HG02798 (cell line): ENCODE results near the gene SLC7A8.

ENCODE experiments used
- ATAC-seq: cut with Tn5 transposase; IDR thresholded peaks from one replicate; pipeline ENCODE4 v1.9.1; 2021; ENCODE audit warnings: mild to moderate bottlenecking; ENCODE audit not compliant: unreplicated experiment, poor library complexity

SLC7A8 gene

DNA sequence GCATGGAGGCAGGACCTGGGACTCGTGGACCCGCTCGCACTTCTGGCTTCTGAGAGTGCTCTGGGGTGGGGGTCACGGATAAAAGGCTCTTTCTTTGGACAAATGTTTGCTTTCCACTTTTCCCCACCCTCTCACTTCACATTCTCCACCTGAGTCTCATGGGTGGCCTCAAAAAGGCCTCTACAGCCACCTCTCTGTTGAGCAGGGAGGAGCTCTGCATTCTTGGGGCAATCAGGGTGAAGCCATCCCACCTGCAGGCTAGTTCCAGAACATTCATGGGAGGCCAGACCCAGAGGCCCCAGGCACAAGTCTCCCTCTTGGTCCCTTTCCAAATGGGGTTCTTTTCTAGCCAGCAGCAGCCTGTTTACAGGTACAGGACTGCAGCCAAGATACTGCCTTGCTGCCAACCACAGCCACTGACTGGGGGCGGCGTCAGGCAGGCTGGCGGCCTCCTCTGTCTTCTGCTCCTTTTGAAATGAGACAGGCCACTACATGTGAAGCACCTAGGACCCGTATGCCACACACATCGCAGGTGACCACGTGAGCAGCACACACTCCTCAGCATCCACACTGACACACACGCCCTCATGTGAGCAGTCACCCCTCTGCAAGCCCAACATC lies 46.2 kb downstream of the SLC7A8 start:
- no peak for ATAC-seq

DNA sequence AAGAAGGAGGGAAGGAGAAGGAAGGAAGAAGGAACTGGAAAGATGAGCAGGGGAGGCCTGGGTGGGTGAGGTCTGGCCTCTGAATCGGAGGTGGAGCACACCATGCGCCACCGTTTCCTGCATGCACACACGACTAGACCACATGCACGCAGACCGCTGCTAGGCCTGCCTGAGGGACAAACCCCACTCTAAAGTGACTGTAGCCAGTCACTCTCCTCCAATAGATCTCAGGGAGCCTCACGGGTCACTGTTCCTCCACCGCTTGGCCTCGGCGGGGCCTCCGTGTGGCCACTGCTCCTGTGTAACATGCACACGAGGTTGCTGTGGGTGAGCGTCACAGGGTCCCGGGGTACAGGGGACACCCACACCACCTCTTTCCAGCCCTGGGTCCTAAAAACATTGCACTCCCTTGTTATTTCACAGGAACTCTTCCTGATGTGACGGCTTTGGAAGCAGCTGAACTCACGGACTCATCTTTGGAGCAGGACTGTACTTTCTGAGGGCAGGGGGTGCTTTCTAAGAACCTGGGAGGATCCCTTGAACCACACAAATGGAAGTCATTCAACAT lies 46.8 kb downstream of the SLC7A8 start:
- no peak for ATAC-seq

DNA sequence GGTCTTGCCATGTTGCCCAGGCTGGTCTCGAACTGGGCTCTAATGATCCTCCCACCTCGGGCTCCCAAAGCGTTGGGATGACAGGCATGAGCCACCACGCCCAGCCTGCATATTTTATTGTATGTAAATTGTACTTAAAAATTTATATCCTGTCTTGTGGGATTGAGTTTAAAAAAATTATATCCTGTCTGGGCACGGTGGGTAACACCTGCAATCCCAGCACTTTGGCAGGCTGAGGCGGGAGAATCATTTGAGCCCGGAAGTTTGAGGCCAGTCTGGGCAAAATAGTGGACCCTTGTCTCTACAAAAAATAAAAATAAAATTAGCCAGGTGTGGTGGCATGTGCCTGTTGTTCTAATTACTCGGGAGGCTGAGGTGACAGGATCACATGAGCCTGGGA lies 50.5 kb downstream of the SLC7A8 start:
- ATAC-seq = no peak

DNA sequence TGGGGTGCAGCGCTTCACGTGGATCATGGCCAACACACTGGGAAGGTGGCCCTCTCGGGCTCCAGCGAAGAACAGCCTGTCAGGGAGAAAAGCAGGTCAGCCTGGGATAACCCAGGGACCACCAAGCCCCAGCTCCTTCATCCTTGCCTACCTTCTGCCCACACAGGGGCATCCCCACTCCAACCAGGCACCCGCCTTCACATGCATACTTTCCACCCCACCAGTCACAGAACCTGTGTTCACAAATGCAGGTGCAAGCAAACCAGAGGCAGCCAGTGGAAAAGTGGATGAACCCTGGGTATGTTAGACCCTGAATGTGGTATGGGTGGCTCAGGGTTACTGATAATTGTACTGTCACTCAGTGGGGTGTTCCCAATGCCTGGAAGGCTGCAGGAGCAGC lies 52.0 kb downstream of the SLC7A8 start:
- ATAC-seq = no peak

DNA sequence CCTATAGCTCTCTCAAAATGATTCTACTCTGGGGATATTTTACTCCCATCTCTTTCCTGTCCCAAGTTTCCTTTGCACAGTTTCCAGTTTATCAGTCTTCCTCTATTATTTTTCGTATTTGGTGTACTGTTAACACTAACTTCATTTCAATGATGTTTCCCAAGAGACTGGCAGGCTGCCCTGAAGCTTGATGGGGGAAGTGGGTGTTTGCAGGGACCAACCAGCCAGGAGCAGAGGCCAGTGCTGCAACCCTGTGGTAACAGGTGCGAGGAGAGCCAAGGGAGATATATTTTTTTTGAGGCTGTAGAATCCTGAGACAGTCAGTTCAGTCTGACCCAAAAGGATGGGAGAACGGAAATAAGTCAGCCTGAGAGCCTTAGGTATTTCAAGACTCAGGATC lies 52.6 kb downstream of the SLC7A8 start:
- no peak for ATAC-seq

DNA sequence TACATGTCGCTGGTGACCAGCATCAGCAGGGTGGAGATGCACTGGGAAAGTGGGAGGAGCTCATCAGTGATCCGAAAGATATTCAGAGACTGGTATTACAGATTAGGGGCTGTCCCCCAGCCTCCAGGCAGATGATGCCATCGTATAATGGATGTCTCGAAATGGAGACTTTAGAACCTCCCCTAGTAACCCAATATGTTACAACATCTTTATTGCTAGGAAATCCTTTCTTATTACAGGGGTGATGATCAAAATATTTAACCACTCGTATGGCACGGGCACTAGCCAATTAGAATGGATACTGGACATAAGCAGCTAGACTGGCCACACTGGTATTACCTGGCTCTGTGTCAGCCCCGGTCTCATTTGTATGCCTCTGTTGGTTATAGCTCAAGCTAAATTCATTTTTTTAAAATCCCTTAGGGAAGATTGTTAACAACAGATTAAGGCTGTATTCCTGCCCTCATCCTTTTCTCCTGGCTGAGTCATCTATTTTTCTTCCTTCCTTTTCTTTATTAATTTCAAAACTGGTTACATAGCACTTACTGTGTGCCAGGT lies 53.6 kb downstream of the SLC7A8 start:
- ATAC-seq = no peak

DNA sequence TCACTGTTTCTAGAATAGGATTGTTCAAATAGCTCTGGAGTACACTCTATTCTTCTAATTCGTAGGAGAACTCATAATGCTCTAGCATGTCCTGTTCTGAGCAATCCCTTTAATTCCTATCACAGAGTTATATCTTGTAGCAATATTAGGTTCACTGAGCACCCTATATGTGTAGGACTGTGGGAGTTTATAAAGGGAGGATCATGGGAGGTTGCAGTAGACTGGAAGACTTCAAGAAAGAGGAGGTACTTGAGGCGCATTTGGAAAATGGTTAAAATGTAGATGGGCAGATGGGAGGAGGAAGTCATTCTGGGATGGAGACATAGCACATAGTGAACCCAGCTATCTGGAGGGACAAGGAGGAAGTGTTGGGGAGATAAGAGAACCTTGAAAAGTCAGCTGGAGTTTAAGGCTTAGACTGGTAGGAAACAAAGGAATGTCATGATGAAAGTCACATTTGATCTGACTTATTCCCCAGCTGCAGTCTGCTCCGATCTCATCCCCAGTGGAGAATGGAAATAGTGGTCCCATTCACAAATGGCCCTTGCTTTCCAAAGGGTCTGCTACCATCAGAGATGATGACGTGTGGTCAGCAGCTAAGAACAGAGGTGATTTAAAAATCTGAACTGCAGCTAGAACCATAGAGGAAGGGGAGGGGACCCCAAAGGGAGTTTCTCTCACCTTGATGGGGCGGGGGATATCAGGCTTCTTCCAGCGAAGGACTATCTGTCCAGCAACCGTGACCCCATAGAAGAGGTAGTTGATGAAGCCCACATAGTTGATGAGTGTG lies 54.3 kb downstream of the SLC7A8 start:
- no peak for ATAC-seq

DNA sequence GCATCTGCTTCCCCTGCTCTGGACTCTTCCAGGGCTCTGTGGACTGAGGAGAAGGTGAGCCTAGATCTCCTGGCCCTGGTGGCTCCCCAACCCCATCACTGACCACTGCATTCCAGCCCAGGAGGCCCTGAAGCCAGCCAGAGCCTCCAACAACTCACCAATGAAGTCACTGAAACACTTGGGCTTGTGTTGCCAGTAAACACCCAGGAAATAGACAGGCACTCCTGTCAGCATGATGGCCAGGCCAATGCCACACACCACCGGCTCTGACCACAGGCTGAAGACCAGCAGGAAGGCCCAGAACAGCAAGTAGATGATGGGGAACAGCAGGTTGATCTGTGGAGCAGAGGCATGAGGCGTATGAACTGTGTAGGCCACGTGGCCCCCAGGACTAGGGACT lies 55.6 kb downstream of the SLC7A8 start:
- no peak for ATAC-seq

DNA sequence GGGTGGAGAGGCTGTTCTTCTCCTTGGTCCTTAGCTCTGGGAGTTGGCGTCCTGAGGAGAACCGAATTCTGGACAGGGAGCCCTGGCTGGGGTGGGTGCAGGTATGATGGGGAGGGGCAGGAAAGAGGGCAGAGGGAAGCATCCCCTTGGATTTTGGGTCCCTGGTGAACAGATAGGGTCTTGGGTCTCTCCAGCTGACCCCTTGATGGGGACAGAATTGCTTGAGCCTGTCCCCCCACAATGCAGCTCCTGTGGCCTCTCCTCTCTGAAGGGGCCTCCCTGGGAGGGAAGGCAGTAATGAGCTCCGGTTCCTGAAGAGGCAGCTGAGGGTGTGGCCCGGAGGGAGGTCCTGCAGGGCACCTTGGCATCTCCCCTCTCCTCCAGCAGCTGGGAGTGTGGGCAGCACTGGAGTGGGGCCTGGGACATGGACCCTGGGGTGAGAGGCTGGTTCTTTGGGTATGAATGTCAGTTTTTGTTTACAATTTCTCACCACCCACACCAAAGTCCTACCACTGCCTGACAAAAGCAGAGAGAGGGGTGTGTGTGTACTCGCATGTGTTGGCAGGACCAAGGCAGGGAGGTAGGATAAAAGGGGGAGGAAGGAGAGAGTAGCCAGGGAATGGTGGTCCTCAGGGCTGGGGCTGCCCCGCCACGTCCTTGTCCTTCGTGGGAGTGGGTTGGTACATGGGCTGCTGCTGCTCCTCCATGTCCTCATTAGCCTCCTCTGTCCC lies 56.7 kb downstream of the SLC7A8 start:
- ATAC-seq = no peak

DNA sequence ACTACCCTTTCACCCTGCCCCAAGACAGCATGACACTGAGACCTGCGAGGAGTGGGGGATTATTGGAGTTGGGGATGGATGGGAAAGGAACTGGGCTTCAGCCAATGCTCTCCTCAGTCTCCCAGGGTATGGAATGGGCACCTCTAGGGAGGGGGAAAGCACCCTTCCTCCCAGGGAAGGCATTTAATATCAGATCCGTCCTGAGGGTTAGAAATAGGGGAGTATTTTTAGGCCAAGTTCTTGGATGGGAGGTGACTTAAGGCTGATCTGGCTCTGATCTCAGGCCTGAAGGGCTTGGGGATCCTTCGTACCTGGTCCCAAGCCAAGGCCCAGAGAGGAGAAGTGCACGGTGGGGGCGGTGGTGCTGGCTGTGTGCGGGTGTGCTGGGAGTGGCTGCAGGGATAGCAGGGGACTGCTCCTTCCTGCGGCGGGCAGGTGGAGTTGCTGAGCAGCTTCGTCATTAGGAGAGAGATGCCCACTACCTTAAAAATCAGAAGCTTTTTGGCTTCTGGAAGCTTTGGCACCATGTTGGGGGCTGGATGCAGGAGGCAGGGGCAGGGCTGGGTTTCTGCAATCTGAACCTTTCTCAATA lies 57.4 kb downstream of the SLC7A8 start:
- ATAC-seq = no peak

DNA sequence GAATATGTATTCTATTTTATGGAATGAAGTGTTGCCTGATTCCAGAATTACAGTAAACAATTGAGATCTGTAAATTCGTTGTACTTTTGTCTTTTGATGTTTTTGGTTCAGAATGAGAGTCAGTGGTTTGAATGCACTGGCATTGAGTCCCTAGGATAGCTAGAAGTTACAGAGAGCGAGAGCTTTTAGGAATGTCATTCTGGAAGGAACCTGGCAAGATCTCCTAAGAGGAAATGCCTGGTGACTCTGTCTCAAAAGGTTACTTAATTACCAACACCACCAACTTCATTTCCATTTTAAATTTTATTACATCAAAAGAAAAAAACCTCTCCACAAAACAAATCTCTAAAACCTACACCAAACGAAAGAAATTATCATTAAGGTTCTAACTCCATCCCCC lies 58.4 kb downstream of the SLC7A8 start:
- no peak for ATAC-seq

DNA sequence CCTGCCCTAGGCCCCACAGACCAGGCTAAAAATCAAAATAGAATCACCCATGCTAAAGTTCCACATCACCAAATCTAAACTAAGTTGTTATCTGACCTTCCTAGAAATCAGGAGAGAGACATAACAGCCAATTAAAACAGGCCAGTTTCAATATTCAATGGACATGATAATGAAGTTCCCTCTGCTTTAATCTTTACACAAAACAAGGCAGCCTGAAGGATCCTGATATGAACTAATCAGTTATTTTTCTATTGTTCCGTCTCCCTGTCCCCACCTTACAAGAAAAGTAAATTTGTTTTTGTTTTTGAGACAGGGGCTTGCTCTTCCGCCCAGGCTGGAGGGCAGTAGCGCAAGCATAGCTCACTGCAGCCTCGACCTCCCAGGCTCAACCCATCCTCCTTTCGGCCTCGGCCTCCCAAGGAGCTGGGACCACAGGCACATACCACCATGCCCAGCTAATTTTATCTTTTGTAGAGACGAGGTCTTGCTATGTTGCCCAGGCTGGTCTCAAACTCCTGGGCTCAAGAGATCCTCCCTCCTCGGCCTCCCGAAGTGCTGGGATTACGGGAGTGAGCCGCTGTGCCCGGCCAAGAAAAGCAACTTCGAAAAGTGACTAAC lies 59.0 kb downstream of the SLC7A8 start:
- no peak for ATAC-seq

DNA sequence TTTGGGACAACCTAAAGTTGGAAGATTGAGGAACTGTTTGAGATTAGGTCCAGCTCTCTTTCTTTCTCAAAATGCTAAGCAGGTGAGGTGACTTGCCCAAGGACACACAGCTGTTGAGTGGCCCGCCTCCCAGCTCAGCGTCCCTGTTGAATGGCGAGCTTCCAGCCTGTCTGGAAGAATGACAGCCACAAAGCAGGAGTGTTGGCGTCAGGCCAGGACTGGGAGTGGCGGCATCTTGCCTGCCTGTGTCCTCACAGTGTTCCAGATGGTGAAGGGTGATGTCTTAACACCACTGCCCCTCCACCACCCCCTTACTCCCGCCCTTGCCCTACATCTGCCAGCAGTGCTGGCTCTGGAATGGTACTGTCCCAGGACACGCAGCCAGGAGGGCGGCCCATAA lies 60.0 kb downstream of the SLC7A8 start:
- no peak for ATAC-seq

DNA sequence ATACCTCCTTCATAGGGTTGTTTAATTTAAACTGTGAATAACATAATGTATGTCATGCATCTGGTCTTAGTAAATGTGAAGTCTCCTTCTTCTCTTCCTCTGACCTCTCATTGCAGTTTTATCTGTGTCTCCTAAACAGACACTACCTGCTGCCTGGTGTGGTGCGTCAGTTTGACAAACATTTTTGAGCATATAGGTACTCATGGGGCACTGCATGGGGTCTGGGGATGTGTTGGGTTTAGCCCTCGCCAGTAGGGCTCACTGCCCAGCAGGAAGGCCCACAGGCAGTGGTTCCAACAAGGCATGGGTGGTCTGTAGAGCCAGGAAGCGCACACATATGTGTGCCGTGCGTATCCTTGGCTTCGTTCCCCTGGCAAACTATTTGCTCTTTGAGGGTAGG lies 61.4 kb downstream of the SLC7A8 start:
- no peak for ATAC-seq

DNA sequence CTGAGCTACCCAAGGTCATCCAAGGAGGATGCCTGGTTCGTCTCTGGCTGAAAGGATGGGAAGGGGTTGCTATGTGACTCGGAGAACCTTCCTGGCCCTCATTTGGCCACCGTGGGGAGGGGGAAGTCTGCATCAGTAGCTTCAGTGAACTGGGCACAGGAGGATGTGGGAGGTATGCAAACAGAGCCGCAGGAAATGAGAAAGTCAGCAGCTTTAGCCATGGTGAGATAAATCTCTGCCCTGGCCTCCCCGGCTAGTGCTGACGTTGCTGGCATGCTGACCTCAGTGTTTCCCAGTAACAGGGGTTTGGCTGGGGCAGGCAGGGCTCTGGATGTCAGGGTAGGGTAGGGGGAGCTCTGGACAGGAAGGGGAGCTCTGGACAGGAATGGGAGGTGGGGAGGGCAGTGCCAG lies 62.1 kb downstream of the SLC7A8 start:
- no peak for ATAC-seq

DNA sequence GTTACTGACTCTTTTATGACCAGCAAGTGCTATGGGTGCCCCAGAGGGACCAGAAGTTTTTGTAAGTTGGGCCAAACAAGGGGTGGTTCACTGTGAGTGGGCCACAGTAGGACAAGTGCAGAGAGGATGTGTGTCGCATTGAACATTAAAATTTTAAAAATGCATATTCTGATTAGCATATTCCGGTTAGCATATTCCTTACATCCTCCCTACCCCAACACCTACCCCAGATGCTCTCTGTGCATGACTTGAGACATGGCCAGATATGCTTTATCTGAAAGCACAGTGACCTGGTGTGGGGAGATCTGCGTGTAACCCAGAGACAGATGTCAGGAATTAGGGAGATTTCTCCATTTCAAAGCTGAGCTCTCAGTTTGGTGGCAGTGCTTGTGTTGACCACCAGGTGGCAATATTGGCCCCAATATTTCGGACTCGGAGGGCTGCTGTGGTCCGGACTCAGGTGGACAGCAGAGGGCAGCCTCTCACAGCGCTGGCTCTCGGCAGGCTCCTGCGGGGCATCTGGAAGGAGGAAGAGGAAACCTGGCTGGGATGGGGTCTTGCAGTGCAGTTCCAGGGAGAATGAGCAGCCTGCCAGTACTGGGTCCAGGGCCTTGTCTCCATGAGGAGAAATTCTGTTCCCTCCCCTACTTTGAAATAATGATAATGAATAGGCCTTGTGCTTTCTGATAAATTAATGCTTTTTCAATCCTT lies 62.8 kb downstream of the SLC7A8 start:
- ATAC-seq = peak; percentile 87

DNA sequence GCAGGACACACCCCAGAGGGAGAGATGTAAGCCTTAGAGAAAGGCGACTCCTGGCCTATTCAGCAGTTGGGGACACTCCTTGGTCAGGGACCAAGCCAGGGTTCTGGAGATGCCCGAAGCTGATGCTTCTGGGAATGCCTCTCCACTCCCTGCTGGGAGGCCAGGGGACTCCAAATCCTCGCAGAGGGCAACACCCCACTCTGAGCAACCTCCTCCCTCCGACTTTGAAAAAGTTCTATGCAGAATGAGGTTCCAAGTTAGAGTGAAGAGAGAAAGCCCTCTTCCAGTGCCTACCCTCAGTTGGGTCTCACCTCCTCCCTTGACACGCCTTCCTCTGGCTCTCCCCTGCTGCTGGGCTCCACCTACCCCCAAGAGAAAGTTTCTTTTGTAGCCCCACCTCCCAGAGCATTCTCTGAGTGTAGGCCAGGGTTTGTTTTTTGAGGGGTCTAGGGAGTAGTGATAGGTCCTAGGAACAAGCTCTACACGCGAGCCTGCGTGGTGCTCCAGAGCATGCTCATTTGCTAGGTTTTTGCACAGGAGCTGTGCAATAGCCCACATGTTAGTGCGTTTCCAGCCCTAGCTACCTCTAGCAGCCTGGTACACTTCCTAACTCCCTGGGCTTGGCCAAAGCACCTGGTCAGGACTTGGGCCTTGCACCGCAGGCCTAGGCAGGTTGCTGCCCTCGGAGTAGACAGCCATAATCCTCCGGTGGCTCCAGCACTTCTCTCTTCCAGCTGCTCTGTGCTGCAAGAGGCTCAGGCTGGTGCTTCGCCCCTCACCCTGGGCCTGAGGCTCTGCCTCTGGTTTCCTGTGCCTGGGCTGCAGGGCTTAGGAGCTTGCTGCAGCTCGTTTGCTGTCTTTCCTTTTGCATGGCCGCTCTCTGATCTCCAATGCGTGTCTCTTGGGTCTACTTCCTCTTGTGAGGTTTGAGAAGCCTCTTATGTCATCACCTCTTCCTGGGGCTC lies 63.8 kb downstream of the SLC7A8 start:
- ATAC-seq = no peak
